ENCODE data around the gene ARPC2.
A peak's percentile ranks its signal among the peaks of the same experiment; 100 is the strongest.
"Not testable (repeated sequence)": the region's sequence is repeated elsewhere in the genome, so short reads cannot be mapped to it uniquely, and the experiment has no call there.

Gene ARPC2

GRCh38 chr2:218216674-218217359 is at the start of gene ARPC2:
ARPC2 (plus strand) TSS chr2:218217189; CDS start chr2:218217471, 282 bp downstream.
- DNase-seq: peak; percentile 96

DNA sequence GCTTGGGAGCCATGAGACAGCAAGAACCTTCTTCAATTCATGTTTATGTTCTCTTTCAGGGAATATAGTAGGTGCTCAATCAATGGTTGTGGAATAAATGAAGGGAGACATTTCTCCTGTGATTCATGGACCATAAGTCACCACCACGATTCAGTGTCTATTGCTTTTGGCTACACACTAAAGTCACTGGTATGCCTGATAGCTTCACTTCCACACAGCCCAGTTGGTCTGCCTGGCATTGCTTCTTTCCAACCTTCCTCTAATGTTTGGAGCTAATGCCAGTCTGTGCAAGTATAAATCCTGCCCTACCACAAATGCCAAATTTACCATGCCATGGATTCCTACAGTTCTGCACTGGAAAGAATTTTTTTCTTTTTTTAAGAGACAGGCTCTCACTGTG is 49.0 kb upstream of the ARPC2 start:
- DNase-seq: no peak

- peak; percentile 77 for DNase-seq
Measured at GRCh38 chr2:218168635-218169462, 48.1 kb upstream of the ARPC2 start.

DNA sequence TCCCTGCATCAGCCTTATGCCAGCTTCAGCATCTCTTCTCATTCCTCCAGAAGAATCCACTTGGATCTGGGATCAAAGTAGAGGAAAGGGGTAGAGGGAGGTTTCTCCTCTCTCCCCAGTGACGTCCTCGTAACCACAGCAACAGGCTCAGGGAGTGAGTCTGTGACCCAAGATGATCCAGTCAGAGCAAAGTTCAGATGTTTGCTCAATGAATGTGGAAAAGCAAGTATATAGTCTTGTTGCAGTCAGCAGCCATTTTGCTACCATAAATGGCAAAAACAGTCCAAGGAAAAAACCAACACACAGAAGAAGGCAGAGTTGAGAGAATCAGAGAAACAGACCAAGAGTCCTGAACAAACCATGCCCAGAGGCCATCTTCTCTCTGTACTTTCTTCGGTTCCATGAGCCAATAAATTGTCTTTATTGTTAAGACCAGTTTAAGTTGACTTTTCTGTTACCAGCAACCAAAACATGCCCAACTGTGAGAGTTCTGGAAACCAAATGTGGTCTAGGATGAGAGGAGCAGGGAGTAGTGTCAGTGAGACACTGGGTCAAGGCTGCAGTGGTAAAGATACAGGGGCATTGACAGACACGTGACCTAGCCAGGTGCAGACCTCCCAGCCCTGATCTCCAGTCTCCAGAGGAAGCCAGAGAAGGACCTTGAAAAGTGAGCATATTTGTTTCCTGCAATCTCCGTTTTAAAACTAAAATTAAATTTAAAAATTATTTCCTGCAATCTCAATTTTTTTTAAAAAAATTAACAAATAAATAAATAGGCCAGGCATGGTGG is 47.0 kb upstream of the ARPC2 start:
- DNase-seq: no peak

- DNase-seq: not testable (repeated sequence)
Measured at GRCh38 chr2:218171744-218172143, 45.2 kb upstream of the ARPC2 start.

DNA sequence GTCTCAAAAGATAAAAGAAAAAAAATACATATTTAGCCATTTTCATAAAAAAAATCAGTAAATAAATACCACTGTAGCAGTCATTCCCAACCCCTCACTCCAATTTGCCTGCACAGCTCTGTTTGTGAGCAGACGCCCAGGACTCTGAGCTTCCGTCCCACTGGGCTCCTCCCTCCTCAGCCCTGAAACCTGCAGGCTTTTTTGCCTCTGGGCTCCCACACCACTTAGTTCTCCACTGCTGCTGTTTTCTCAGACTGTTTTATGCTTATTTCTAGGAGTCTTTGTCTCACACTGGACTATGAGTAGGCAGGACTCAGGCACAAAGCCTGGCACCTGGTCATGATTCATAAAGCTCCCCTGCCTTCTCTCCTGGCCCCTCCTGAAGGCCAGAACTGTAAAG is 44.1 kb upstream of the ARPC2 start:
- DNase-seq: no peak

DNA sequence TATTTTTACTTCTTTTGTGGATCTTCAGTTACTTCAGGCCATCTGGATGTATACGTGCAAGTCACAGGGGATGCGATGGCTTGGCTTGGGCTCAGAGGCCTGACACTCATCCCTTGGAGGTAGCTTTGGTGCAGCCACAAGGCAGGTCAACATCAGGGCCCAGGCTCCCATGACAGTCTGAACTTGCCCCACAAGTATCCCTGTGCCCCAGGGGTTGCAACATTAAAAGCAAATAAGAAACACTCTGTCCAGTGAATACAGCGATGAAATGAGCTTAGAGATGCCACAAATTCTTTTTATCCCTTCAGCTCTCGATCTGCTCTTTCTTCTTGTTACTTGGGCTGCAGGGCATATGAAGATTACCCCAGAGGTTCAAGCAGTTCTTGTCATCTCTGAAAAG is 37.2 kb upstream of the ARPC2 start:
- DNase-seq: no peak

- no peak for DNase-seq
Measured at GRCh38 chr2:218180467-218181114, 36.4 kb upstream of the ARPC2 start.

DNA sequence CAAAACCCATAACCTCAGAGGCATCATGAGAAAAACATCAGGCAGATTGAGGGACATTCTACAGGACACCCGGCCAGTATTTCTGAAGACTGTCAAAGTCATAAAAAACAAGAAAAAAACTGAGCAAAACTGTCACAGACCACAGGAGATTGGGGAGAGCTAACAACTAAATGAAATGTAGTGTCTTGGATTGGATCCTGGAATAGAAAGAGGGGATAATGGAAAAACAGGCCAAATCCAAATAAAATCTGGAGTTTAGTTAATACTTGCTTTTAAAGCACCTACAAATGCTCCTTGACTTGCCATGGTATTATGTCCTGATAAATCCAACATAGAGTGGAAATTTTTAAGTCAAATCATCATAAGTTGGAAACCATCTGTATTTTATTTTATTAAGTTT is 32.7 kb upstream of the ARPC2 start:
- DNase-seq: no peak

DNA sequence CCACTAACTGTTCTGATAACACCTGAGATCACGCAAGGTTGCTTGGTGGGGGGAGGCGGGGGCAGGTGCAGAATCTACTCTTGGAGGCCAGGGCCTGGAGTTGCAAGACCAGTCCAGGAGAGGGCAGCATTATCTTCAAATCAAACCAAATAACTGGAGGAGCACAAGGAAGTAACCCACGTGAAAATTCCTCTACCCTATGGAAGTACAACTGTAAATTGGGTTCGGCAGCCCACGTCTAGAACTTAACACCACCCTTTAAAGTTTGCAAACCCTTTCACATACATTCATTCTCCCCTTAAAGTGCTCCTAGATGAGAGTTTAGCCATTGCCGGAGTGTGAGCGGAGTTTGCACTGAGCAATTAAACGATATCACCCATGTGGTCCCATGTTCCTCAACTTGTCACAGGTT is 30.6 kb upstream of the ARPC2 start:
- DNase-seq: peak; percentile 77

DNA sequence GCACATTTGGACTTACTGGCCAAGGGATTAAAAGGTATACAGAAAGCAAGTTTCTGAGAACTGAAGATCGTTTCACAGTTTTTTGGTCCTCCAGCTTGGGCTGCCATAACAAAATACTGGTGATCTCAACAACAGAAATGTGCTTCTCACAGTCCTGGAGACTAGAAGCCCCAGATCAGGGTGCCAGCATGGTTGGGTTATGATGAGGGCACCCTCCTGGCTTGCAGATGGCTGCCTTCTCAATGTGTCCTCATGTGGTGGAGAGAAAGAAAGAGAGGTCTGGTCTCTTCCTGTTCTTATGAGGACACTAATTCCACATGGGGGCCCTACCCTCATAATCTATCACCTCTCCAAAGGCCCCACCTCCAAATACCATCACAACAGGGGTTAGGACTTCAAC is 30.1 kb upstream of the ARPC2 start:
- no peak for DNase-seq

DNA sequence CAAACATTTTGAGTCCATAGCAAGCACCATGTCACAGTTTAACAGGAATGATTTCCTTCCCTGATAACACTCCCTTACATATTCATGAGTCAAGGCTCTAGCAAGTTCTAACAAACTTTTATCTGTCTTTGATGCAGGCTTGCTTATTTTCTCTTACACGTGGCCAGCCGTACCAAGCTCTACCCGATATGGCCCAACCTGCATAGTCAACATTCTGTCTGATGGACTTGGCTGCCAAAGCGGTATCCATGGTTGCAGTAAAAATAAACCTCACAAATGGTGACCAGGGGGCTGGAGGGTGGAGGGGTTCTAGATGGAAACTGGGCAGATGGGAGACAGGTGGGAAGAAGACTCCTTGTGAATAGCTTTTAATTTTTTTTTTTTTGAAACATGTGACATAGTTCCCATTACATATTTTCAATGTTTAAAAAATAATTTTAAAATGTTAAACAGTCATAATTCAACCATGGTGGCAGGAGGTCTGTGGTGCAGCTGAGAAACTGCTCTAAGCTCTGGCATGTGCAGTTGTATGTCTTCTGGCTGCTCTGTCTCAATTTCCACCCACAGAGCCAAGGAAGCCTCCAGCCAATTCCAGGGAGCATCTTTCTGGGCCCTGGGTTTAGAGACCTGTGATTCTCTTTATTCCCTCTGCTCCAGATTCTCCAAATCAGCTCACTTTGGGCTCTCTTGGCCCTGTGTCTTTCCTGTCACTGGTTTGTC is 29.5 kb upstream of the ARPC2 start:
- no peak for DNase-seq

DNA sequence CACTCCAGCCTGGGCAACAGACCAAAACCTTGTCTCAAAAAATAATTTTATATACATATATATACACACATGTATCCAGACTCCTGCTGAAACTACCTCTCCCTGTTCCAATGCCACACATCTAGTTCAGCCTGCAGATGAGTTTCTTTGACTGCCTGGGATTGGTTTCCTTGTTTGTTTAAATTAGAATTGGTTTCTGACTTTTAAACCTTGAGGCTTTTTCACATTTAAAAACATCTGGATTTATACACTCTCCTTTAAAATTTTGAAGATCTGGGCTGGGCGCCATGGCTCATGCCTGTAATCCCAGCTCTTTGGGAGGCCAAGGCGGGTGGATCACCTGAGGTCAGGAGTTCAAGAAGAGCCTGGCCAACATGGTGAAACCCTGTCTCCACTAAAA is 28.5 kb upstream of the ARPC2 start:
- DNase-seq: no peak

GRCh38 chr2:218192902-218193430 is 24.0 kb upstream of the ARPC2 start:
- DNase-seq: no peak

DNA sequence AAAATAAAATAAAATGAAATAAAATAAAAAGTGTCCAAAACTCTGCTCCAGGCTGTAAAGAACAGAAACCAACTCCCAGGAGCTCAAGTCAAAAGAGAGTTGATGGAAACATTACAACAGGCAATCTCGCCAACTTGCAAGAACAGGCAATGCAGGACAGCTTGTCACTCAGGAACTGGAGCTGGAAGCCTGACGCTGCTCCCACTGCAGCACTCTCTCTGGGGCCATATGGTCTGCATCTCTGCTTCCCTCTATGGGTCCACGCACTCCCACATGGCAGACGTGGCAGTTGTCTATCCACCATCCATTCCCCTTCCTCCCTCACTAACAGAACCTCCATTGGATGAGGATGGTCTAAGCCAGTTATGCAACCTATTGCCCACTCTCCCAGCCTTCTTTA is 23.3 kb upstream of the ARPC2 start:
- no peak for DNase-seq

GRCh38 chr2:218194880-218195279 is 22.1 kb upstream of the ARPC2 start:
- no peak for DNase-seq

DNA sequence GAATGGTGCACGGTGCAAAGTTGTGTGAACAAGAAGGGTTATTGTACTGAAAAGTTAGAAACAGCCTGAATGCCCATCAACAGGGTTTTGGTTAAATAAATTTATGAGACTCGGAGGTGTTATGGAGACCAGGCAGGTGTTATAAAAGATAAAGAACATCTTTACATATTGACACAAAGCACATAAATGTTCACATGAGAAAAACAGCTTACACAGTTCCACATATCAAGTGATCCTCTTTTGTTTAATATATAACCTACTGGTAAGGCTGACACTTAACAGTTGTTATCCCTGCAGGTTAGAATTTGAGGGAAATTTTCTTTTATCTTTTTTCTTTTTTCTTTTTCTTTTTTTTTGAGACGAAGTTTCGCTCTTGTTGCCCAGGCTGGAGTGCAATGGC is 20.0 kb upstream of the ARPC2 start:
- DNase-seq: no peak

DNA sequence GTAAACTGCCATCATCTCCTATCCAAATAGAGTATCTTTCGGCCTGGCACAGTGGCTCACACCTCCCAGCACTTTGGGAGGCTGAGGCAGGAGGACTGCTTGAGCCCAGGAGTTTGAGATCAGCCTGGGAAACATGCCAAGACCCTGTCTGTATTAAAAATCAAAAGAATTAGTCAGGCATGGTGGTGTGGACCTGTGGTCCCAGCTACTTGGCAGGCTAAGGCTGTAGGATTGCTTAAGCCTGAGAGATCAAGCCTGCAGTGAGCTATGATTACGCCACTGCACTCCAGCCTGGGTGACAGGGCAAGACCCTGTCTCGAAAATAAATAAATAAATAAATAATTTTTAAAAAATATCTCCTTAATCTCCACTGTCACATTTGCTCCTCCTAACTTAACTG is 14.7 kb upstream of the ARPC2 start:
- DNase-seq: no peak

- DNase-seq: no peak
Measured at GRCh38 chr2:218209078-218209477, 7.9 kb upstream of the ARPC2 start.

DNA sequence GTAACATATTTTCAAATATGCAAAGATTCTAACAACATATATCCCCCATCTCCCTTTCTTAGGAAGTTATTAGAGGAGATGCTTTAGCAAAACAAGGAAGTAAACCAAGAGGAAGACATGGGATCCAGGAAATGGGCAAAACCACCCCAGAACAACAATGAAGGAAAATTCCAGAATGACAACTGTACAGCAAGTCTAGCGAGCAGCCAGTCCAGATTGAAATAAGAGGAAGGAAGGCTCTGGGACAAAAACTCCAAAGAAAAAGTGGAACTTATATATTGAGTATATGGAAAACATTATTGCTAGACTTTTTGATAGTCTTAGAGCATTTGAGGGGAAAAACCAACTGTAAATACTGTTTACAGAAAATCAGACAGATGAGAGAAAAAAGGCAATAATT is 2.9 kb upstream of the ARPC2 start:
- DNase-seq: no peak

- DNase-seq: no peak
Measured at GRCh38 chr2:218216336-218216673, 684 bp upstream of the ARPC2 start.
